Progenitor cell of endocrine pancreas (in vitro differentiated cells): ENCODE data around the gene PRKCE. TPM values are rescaled to one million over a fixed set of nuclear protein-coding genes. Genes with fewer than 3 reads are reported as not detected.

Source experiments
- DNase-seq: peaks from one replicate; pipeline ENCODE4 v3.0.0; 2021; ENCODE audit warnings: low spot score; ENCODE audit not compliant: unreplicated experiment
- H3K27ac Mint-ChIP-seq: 2 replicates; pipeline ENCODE4 v1.8.0; 2021; ENCODE audit warnings: mild to moderate bottlenecking, moderate library complexity, mixed read lengths
- H3K27me3 Mint-ChIP-seq: 2 replicates; pipeline ENCODE4 v1.8.0; 2021; ENCODE audit warnings: mixed read lengths
- H3K36me3 Mint-ChIP-seq: 2 replicates; pipeline ENCODE4 v1.8.0; 2022; ENCODE audit warnings: mixed read lengths; ENCODE audit not compliant: insufficient read depth
- H3K4me1 Mint-ChIP-seq: 2 replicates; pipeline ENCODE4 v1.8.0; 2021; ENCODE audit warnings: low read depth, mixed read lengths
- H3K4me3 Mint-ChIP-seq: 2 replicates; pipeline ENCODE4 v1.8.0; 2021; ENCODE audit warnings: low read depth, mild to moderate bottlenecking, moderate library complexity, mixed read lengths
- H3K9me3 Mint-ChIP-seq: 2 replicates; pipeline ENCODE4 v1.8.0; 2021; ENCODE audit warnings: low read depth, mixed read lengths
- CTCF ChIP-seq: fragments of 200-600 bp; sonication (generic); IDR thresholded peaks from one replicate; pipeline ENCODE4 v1.5.0; 2021; ENCODE audit warnings: antibody characterized with exemption, mild to moderate bottlenecking; ENCODE audit not compliant: unreplicated experiment
- total RNA-seq: library from RNA; stranded (reverse); gene quantifications from 2 replicates; pipeline ENCODE4 v1.2.1, GENCODE V29; 2021

The PRKCE gene
- total RNA-seq, 1 donor from 2014 or later, result 4.2 TPM

GRCh38 chr2:45782436-45782835 lies 131.0 kb downstream of the PRKCE start:
- H3K27me3 Mint-ChIP-seq, result peaks cover 17% of the 10 kb centered on the region
- H3K9me3 Mint-ChIP-seq, result no peaks in the 10 kb centered on the region
- H3K4me3 Mint-ChIP-seq, result no peak overlapping the region
- no peak for TF ChIP-seq CTCF
- H3K27ac Mint-ChIP-seq, result no peak overlapping the region
- no peaks in the 10 kb centered on the region for H3K4me1 Mint-ChIP-seq
- no peak for DNase-seq
- no peaks in the 10 kb centered on the region for H3K36me3 Mint-ChIP-seq

DNA sequence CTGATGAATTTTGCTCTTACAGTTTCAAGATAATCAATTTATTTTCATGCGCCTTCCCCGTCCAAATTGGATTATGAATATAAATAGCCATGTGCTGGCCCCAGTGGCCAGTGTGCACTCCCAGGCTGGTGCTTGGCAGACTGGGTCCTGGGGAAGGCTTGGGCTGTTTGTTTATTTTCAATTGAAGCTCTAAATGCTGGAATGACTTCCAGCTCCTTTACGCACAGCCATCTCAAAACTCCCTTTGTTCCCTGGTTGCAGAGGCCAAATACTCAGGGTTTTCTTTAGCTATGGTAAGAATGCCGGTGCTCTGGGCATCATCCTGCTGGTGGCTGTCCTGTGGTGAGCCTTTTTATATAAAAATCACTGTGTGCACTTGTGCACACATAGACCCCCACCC lies 131.5 kb downstream of the PRKCE start:
- Mint-ChIP-seq H3K4me1 (no peaks in the 10 kb centered on the region), H3K27ac (no peak overlapping the region), H3K9me3 (no peaks in the 10 kb centered on the region), H3K27me3 (peaks cover 17% of the 10 kb centered on the region), H3K4me3 (no peak overlapping the region), H3K36me3 (no peaks in the 10 kb centered on the region)
- no peak for TF ChIP-seq CTCF
- DNase-seq, result no peak

- Mint-ChIP-seq H3K27me3 (peaks cover 22% of the 10 kb centered on the region), H3K4me3 (no peak overlapping the region), H3K4me1 (no peaks in the 10 kb centered on the region), H3K27ac (no peak overlapping the region), H3K36me3 (no peaks in the 10 kb centered on the region), H3K9me3 (no peaks in the 10 kb centered on the region)
- TF ChIP-seq CTCF, result no peak
- no peak for DNase-seq
Observed at GRCh38 chr2:45786030-45786835, 134.8 kb downstream of the PRKCE start.

DNA sequence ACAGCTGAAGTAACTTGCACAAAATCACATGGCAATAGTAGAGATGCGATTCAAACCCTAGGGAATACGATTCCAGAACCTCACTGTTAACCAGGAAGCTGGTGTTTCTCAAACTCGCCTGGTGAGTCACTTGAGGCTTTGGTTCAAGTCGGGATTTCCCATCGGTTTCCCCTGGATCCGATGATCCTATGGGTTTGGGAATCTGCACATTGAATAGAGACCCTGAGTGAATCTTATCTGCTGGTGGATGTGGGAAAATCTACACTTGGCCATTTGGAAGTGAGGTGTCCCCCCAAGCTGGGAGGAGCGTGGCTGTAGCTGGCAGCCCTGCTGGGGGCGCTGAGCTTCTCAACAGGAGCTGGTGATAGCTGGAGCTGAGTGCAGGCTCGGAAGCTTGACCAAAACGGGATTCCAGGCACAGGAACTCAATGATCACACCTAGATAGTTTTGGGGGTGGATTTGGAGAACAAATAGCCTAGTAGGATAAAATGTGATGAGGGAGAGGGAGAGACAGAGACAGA lies 135.4 kb downstream of the PRKCE start:
- H3K36me3 Mint-ChIP-seq, result no peaks in the 10 kb centered on the region
- H3K9me3 Mint-ChIP-seq, result no peaks in the 10 kb centered on the region
- H3K4me1 Mint-ChIP-seq, result peaks cover 1% of the 10 kb centered on the region
- no peak for TF ChIP-seq CTCF
- H3K27me3 Mint-ChIP-seq, result peaks cover 22% of the 10 kb centered on the region
- no peak for DNase-seq
- no peak overlapping the region for H3K4me3 Mint-ChIP-seq
- no peak overlapping the region for H3K27ac Mint-ChIP-seq

DNA sequence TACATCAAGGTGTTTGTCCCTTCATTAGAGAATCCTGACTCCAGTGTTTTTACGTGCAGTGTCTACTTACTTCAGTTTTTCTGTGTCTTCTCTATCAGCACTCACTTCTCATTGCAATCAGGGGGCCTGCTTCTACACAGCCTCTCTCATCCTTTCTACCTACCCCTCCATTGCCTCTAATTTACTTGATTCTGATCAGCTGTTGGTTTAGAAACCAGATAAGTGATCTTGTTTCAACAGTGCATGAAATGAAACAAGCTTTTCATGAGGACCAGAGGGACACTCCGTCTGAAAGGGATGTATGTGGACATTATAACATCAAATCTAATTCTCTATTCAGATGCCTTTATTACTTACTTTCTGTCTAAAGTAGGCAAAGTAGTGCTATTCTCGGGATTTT lies 136.9 kb downstream of the PRKCE start:
- DNase-seq, result no peak
- H3K4me3 Mint-ChIP-seq, result no peak overlapping the region
- no peaks in the 10 kb centered on the region for H3K9me3 Mint-ChIP-seq
- no peak overlapping the region for H3K27ac Mint-ChIP-seq
- peaks cover 22% of the 10 kb centered on the region for H3K27me3 Mint-ChIP-seq
- no peak for TF ChIP-seq CTCF
- peaks cover 1% of the 10 kb centered on the region for H3K4me1 Mint-ChIP-seq
- H3K36me3 Mint-ChIP-seq, result no peaks in the 10 kb centered on the region
